Tibial nerve (tissue), 4 donors: Measurements from ENCODE around the gene BGN. TPM values are rescaled to one million over a fixed set of nuclear protein-coding genes. Genes with fewer than 3 reads are reported as not detected.

Experiments used
- DNase-seq, 2 donors: peaks; one replicate each; pipeline ENCODE4 v3.0.0-alpha.2; 2019; ENCODE audit warnings: low spot score in 2 of 2
- H3K27ac ChIP-seq, 4 donors: fragments of 200-600 bp; sonication (generic) in 3 of 4; one replicate each; pipeline ENCODE4 v1.5.1; 2017 to 2019; ENCODE audit warnings: mild to moderate bottlenecking in 1 of 4
- H3K27me3 ChIP-seq, 2 donors: fragments of 200-600 bp; sonication (generic) in 1 of 2; one replicate each; pipeline versions ENCODE4 v1.5.1 to v1.6.0; 2017 to 2019
- H3K36me3 ChIP-seq, 3 donors: fragments of 200-600 bp; sonication (generic); one replicate each; pipeline ENCODE4 v1.5.1; 2018 to 2019
- H3K4me1 ChIP-seq, 4 donors: fragments of 200-600 bp; sonication (generic) in 3 of 4; one replicate each; pipeline ENCODE4 v1.5.1; 2017 to 2019
- H3K4me3 ChIP-seq, 4 donors: fragments of 200-600 bp; sonication (generic) in 3 of 4; one replicate each; pipeline ENCODE4 v1.5.1; 2017 to 2019; ENCODE audit warnings: mild to moderate bottlenecking in 1 of 4, moderate library complexity in 1 of 4
- H3K9me3 ChIP-seq, 4 donors: fragments of 200-600 bp; sonication (generic) in 3 of 4; one replicate each; pipeline ENCODE4 v1.5.1; 2017 to 2019
- CTCF ChIP-seq, 5 experiments: fragments of 200-600 bp in 3 of 5; fragments of 450-650 bp in 2 of 5; sonication (generic) in 3 of 5; IDR thresholded peaks; one replicate each; pipeline ENCODE4 v1.5.1; 2016 to 2019; ENCODE audit warnings: antibody characterized with exemption in 5 of 5, mild to moderate bottlenecking in 3 of 5, moderate library complexity in 2 of 5
- EP300 ChIP-seq, 2 donors: sonication (generic); formaldehyde crosslinking; IDR thresholded peaks; one replicate each; pipeline ENCODE4 v1.6.1; 2017; ENCODE audit warnings: antibody characterized with exemption in 2 of 2, mild to moderate bottlenecking in 1 of 2
- POLR2A ChIP-seq, 2 donors: fragments of 450-650 bp; IDR thresholded peaks; one replicate each; pipeline ENCODE4 v1.6.1; 2017; ENCODE audit warnings: antibody characterized with exemption in 2 of 2, mild to moderate bottlenecking in 2 of 2, moderate library complexity in 2 of 2
- WGBS, 2 donors: methylation state at CpG; one replicate each; pipeline ENCODE4 v1.1.5; 2018; 5-methylcytosine and 5-hydroxymethylcytosine counted together
- total RNA-seq, 4 donors: library from RNA; depleted of rRNA; stranded (reverse); fragments of >200 nt; gene quantifications; one replicate each; pipeline ENCODE4 v1.1.0, GENCODE V29; 2016

BGN gene
- total RNA-seq, 4 donors from 2014 or later = 25.6 to 103 (median 59.0) TPM

- no peak for DNase-seq
- no peaks in the 10 kb centered on the region for H3K4me1 ChIP-seq
- H3K4me3 ChIP-seq = no peak overlapping the region
- H3K9me3 ChIP-seq = no peaks in the 10 kb centered on the region
- no peak overlapping the region for H3K27ac ChIP-seq
- peaks cover 0 to 38% (median 0%) of the 10 kb centered on the region in 3 donors for H3K36me3 ChIP-seq
- TF ChIP-seq EP300 (IDR thresholded peaks at IDR 0.05) = no peak
- peak; percentile 26 to 53 (median 45) for TF ChIP-seq CTCF (IDR thresholded peaks at IDR 0.05)
- WGBS, 2 donors = 45 to 50% methylated on average over 7 of the region's 7 CpGs
- H3K27me3 ChIP-seq = no peaks in the 10 kb centered on the region
These were observed 34.0 kb upstream of the BGN start for GRCh38 chrX:153460826-153461225.

GRCh38 chrX:153462291-153462690 is 32.5 kb upstream of the BGN start:
- H3K4me1 ChIP-seq = no peaks in the 10 kb centered on the region
- DNase-seq = no peak
- no peak overlapping the region for H3K4me3 ChIP-seq
- TF ChIP-seq EP300 (IDR thresholded peaks at IDR 0.05) (no peak), CTCF (IDR thresholded peaks at IDR 0.05) (no peak), POLR2A (IDR thresholded peaks at IDR 0.05) (no peak)
- WGBS, 2 donors = 82 to 92% methylated on average over 2 to 10 of the region's 10 CpGs
- no peaks in the 10 kb centered on the region for H3K9me3 ChIP-seq
- no peaks in the 10 kb centered on the region for H3K27me3 ChIP-seq
- no peak overlapping the region for H3K27ac ChIP-seq
- H3K36me3 ChIP-seq = peaks cover 0 to 30% (median 0%) of the 10 kb centered on the region in 3 donors

DNA sequence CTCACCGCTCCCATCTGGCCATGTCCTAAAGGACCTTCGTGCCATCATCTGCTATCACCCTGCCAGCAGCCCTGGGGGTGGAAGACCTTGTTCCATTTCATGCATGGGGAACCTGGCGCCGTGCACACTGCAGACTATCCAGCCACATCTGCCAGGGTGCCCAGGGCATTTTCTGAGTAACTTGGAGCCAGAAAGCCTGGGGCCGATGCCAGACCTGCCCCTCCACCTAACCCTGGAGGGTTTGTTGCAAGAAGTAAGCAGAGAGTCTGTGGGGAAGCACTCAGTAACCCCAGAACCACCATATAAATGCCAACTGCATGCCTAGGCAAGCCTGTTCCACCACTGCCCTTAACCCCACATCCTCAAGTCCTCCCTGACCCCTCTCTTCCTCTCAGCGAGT is 31.7 kb upstream of the BGN start:
- Histone ChIP-seq H3K27me3 (no peaks in the 10 kb centered on the region), H3K4me1 (no peaks in the 10 kb centered on the region), H3K36me3 (peaks cover 0 to 30% (median 0%) of the 10 kb centered on the region in 3 donors), H3K27ac (no peak overlapping the region), H3K4me3 (no peak overlapping the region), H3K9me3 (no peaks in the 10 kb centered on the region)
- no peak for DNase-seq
- TF ChIP-seq POLR2A (IDR thresholded peaks at IDR 0.05) = no peak
- no peak for TF ChIP-seq CTCF (IDR thresholded peaks at IDR 0.05)
- TF ChIP-seq EP300 (IDR thresholded peaks at IDR 0.05) = no peak
- WGBS, 2 donors = 86 to 93% methylated on average over 5 to 6 of the region's 6 CpGs

DNA sequence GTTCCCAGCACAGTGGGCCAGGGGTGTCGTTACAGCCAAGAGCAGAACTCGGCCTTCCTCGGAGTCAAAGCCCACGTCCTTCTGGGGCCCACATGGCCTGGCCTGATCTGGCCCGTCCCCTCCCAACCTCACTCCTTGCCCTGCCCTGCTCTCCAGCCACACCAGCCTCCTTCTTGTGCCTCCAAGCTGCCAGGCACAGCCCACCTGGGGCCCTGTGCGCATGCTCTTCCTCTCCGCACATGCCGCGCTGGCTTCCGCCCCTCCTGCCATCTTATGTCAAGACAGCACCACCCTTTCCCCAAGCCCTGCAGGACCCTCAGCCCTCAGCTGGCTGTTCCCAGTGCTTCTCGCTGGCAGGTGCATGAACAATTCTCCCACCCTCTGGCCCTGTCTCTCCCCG is 31.2 kb upstream of the BGN start:
- Histone ChIP-seq H3K4me1 (peaks cover 0 to 4% (median 0%) of the 10 kb centered on the region in 4 donors), H3K36me3 (peaks cover 0 to 30% (median 0%) of the 10 kb centered on the region in 3 donors), H3K9me3 (no peaks in the 10 kb centered on the region), H3K27ac (no peak overlapping the region), H3K4me3 (no peak overlapping the region), H3K27me3 (no peaks in the 10 kb centered on the region)
- DNase-seq = no peak
- 75 to 78% methylated on average over 12 of the region's 12 CpGs for WGBS, 2 donors
- no peak for TF ChIP-seq CTCF (IDR thresholded peaks at IDR 0.05)
- TF ChIP-seq POLR2A (IDR thresholded peaks at IDR 0.05) = no peak
- no peak for TF ChIP-seq EP300 (IDR thresholded peaks at IDR 0.05)

- no peak overlapping the region for H3K27ac ChIP-seq
- DNase-seq = no peak
- 85 to 100% methylated on average over 1 to 5 of the region's 5 CpGs for WGBS, 2 donors
- peaks cover 0 to 30% (median 0%) of the 10 kb centered on the region in 3 donors for H3K36me3 ChIP-seq
- peaks cover 0 to 9% (median 0%) of the 10 kb centered on the region in 4 donors for H3K4me1 ChIP-seq
- H3K27me3 ChIP-seq = no peaks in the 10 kb centered on the region
- TF ChIP-seq CTCF (IDR thresholded peaks at IDR 0.05) (no peak), EP300 (IDR thresholded peaks at IDR 0.05) (no peak), POLR2A (IDR thresholded peaks at IDR 0.05) (no peak)
- no peak overlapping the region for H3K4me3 ChIP-seq
- no peaks in the 10 kb centered on the region for H3K9me3 ChIP-seq
These were observed 30.7 kb upstream of the BGN start for GRCh38 chrX:153464116-153464515.
